H1 (cell line): ENCODE measurements around the gene GLB1L2. TPM values are rescaled to one million over a fixed set of nuclear protein-coding genes. Genes with fewer than 3 reads are reported as not detected.

ENCODE experiments used
- CTCF ChIA-PET: fragments of 300-600 bp; sonication (Branson Sonifier 250); formaldehyde crosslinking; loops from one replicate; lab custom pipeline; 2021; ENCODE audit not compliant: partially characterized antibody; lab: Charles Lee
- POLR2A ChIA-PET: fragments of 300-600 bp; sonication (Branson Sonifier 250); formaldehyde crosslinking; loops from one replicate; lab custom pipeline; 2021; ENCODE audit warnings: inconsistent platforms; ENCODE audit not compliant: partially characterized antibody; lab: Charles Lee
- DNase-seq, 2 experiments: peaks; one replicate each; pipeline versions ENCODE4 v3.0.0 to v3.0.0-alpha.2; 2010 to 2022; ENCODE audit warnings: low spot score in 2 of 2, low read depth in 1 of 2, mixed read lengths in 1 of 2
- FAIRE-seq: peaks from 2 replicates; lab custom pipeline; 2011; peaks lifted over from hg19 to GRCh38; lab: Jason Lieb, UNC
- H2AFZ ChIP-seq: 2 replicates; pipeline ENCODE4 v1.8.1; 2012; ENCODE audit warnings: low read length, inconsistent platforms
- H2AK5ac ChIP-seq: 2 replicates; pipeline ENCODE4 v1.6.1; 2013; ENCODE audit warnings: low read depth, low read length
- H2BK120ac ChIP-seq: replicated peaks from 2 replicates; pipeline ENCODE3; 2013; ENCODE audit warnings: low read depth, low read length, inconsistent platforms
- H2BK12ac ChIP-seq: 2 replicates; pipeline ENCODE4 v1.6.1; 2013; ENCODE audit warnings: low read depth, low read length
- H2BK15ac ChIP-seq: 2 replicates; pipeline ENCODE4 v1.6.1; 2013; ENCODE audit warnings: low read length
- H2BK20ac ChIP-seq: 2 replicates; pipeline ENCODE4 v1.6.1; 2013; ENCODE audit warnings: low read length
- H2BK5ac ChIP-seq: 2 replicates; pipeline ENCODE4 v1.6.1; 2013; ENCODE audit warnings: low read depth, low read length
- H3K14ac ChIP-seq: 2 replicates; pipeline ENCODE4 v1.6.1; 2013; ENCODE audit warnings: inconsistent platforms; ENCODE audit not compliant: insufficient read length
- H3K18ac ChIP-seq: 2 replicates; pipeline ENCODE4 v1.6.1; 2013; ENCODE audit warnings: low read length; ENCODE audit errors: extremely low read depth
- H3K23ac ChIP-seq: 2 replicates; pipeline ENCODE4 v1.6.1; 2013; ENCODE audit warnings: inconsistent platforms; ENCODE audit not compliant: insufficient read length
- H3K23me2 ChIP-seq: 2 replicates; pipeline ENCODE4 v1.6.1; 2013; ENCODE audit warnings: low read depth, low read length
- H3K27ac ChIP-seq: 2 replicates; pipeline ENCODE4 v1.6.1; 2011; ENCODE audit warnings: low read depth, low read length, inconsistent platforms
- H3K27me3 ChIP-seq, 4 experiments: replicated peaks in 1 of 4; 1 replicate in 1 of 4; 2 replicates in 3 of 4; pipeline versions ENCODE4 v1.6.1 to v1.8.1; 2011 to 2013; ENCODE audit warnings: low read length in 3 of 4, mild to moderate bottlenecking in 3 of 4, inconsistent platforms in 2 of 4, mixed read lengths in 2 of 4, moderate library complexity in 1 of 4; ENCODE audit not compliant: control insufficient read depth in 3 of 4, insufficient read depth in 3 of 4; ENCODE audit errors: extremely low read depth in 1 of 4
- H3K36me3 ChIP-seq, 4 experiments: 2 replicates each; pipeline versions ENCODE4 v1.6.1 to v1.8.1; 2011 to 2013; ENCODE audit warnings: mild to moderate bottlenecking in 4 of 4, low read length in 3 of 4, moderate library complexity in 2 of 4, control low read depth in 1 of 4, inconsistent platforms in 1 of 4; ENCODE audit not compliant: insufficient read depth in 4 of 4, control insufficient read depth in 2 of 4
- H3K4ac ChIP-seq: replicated peaks from 2 replicates; pipeline ENCODE3; 2013; ENCODE audit warnings: low read length, low read depth, mixed read lengths, inconsistent platforms; ENCODE audit not compliant: insufficient read length
- H3K4me1 ChIP-seq, 4 experiments: replicated peaks in 1 of 4; 1 replicate in 1 of 4; 2 replicates in 3 of 4; pipeline versions ENCODE4 v1.6.1 to v1.8.1; 2011 to 2013; ENCODE audit warnings: low read length in 3 of 4, inconsistent platforms in 2 of 4, mixed read lengths in 1 of 4; ENCODE audit not compliant: insufficient read depth in 4 of 4, control insufficient read depth in 3 of 4
- H3K4me2 ChIP-seq, 2 experiments: 2 replicates each; pipeline versions ENCODE4 v1.6.1 to v1.8.1; 2011 to 2013; ENCODE audit warnings: low read depth in 2 of 2, low read length in 2 of 2, control low read depth in 1 of 2, inconsistent platforms in 1 of 2, mild to moderate bottlenecking in 1 of 2; ENCODE audit not compliant: insufficient read depth in 1 of 2
- H3K4me3 ChIP-seq, 4 experiments: fragments of 200-600, 300-600 bp in 1 of 4; sonication (generic), shearing (Covaris generic), sonication (Bioruptor Twin) in 1 of 4; 2 replicates each; pipeline versions ENCODE4 v1.5.1 to v1.8.1; 2011 to 2016; ENCODE audit warnings: low read length in 4 of 4, low read depth in 3 of 4, control low read depth in 2 of 4, inconsistent platforms in 2 of 4, mild to moderate bottlenecking in 2 of 4, mixed read lengths in 1 of 4, moderate library complexity in 1 of 4; ENCODE audit not compliant: insufficient read depth in 2 of 4; ENCODE audit errors: extremely low read depth in 1 of 4
- H3K56ac ChIP-seq: replicated peaks from 2 replicates; pipeline ENCODE3; 2013; ENCODE audit warnings: low read depth, mild to moderate bottlenecking, mixed read lengths, low read length, inconsistent platforms; ENCODE audit not compliant: insufficient read length
- H3K79me1 ChIP-seq: 2 replicates; pipeline ENCODE4 v1.6.1; 2013; ENCODE audit warnings: low read depth, low read length, control low read depth
- H3K79me2 ChIP-seq, 2 experiments: 2 replicates each; pipeline versions ENCODE4 v1.6.1 to v1.8.1; 2012 to 2013; ENCODE audit warnings: low read length in 2 of 2, mild to moderate bottlenecking in 2 of 2, inconsistent platforms in 1 of 2; ENCODE audit not compliant: insufficient read depth in 2 of 2, control insufficient read depth in 1 of 2
- H3K9ac ChIP-seq, 4 experiments: replicated peaks in 1 of 4; 1 replicate in 1 of 4; 2 replicates in 3 of 4; pipeline versions ENCODE4 v1.6.1 to v1.8.1; 2011 to 2013; ENCODE audit warnings: low read depth in 3 of 4, low read length in 3 of 4, control low read depth in 2 of 4, mild to moderate bottlenecking in 2 of 4, moderate library complexity in 2 of 4, inconsistent platforms in 1 of 4; ENCODE audit errors: extremely low read depth in 1 of 4
- H3K9me3 ChIP-seq, 2 experiments: 2 replicates each; pipeline versions ENCODE4 v1.6.1 to v1.8.1; 2012 to 2013; ENCODE audit warnings: mild to moderate bottlenecking in 2 of 2, moderate library complexity in 2 of 2, control low read depth in 1 of 2, inconsistent platforms in 1 of 2, low read depth in 1 of 2, low read length in 1 of 2, mixed read lengths in 1 of 2; ENCODE audit not compliant: insufficient read depth in 2 of 2
- H4K20me1 ChIP-seq, 2 experiments: replicated peaks in 1 of 2; 2 replicates each; pipeline versions ENCODE3 to v1.8.1; 2011 to 2013; ENCODE audit warnings: inconsistent platforms in 2 of 2, low read length in 2 of 2, mild to moderate bottlenecking in 1 of 2; ENCODE audit not compliant: insufficient read depth in 2 of 2, control insufficient read depth in 1 of 2
- H4K5ac ChIP-seq: 2 replicates; pipeline ENCODE4 v1.6.1; 2013; ENCODE audit warnings: low read length, low read depth, mixed read lengths, inconsistent platforms; ENCODE audit not compliant: insufficient read length
- H4K8ac ChIP-seq: 2 replicates; pipeline ENCODE4 v1.8.0; 2013; ENCODE audit warnings: mild to moderate bottlenecking, moderate library complexity, low read length, inconsistent platforms; ENCODE audit not compliant: insufficient read depth; ENCODE audit errors: extremely low read depth
- H4K91ac ChIP-seq: replicated peaks from 2 replicates; pipeline ENCODE3; 2013; ENCODE audit warnings: low read length, mixed read lengths, inconsistent platforms; ENCODE audit not compliant: insufficient read length
- CHD2 ChIP-seq: IDR thresholded peaks from 2 replicates; pipeline ENCODE4 v1.6.1; 2012; ENCODE audit warnings: low read length, improper control_type of control experiment
- EZH2 ChIP-seq: fragments of 200-600 bp; sonication (generic); IDR thresholded peaks from 2 replicates; pipeline ENCODE4 v1.7.1; 2012; ENCODE audit warnings: low read depth, mild to moderate bottlenecking, moderate library complexity, low read length, inconsistent platforms; ENCODE audit not compliant: severe bottlenecking
- GTF2F1 ChIP-seq: IDR thresholded peaks from 2 replicates; pipeline ENCODE4 v1.6.1; 2012; ENCODE audit warnings: low read depth, low read length, improper control_type of control experiment, borderline replicate concordance
- HDAC6 ChIP-seq: IDR thresholded peaks from one replicate; pipeline ENCODE4 v1.7.1; 2012; ENCODE audit warnings: low read depth, mild to moderate bottlenecking, inconsistent platforms, low read length, moderate library complexity
- KDM1A ChIP-seq: fragments of 200-600, 300-600 bp; sonication (generic); IDR thresholded peaks from 2 replicates; pipeline ENCODE4 v1.7.1; 2016; ENCODE audit warnings: mild to moderate bottlenecking, low read length, borderline replicate concordance
- KDM4A ChIP-seq: IDR thresholded peaks from one replicate; pipeline ENCODE4 v1.7.1; 2012; ENCODE audit warnings: low read depth, mild to moderate bottlenecking, moderate library complexity, low read length, inconsistent platforms; ENCODE audit not compliant: severe bottlenecking
- NRF1 ChIP-seq: IDR thresholded peaks from 2 replicates; pipeline ENCODE4 v1.6.1; 2011; ENCODE audit warnings: mild to moderate bottlenecking, low read depth, low read length, improper control_type of control experiment
- RAD21 ChIP-seq, 2 experiments: IDR thresholded peaks in 1 of 2; conservative IDR thresholded peaks in 1 of 2; 2 replicates each; pipeline ENCODE4 v1.6.1; 2011; ENCODE audit warnings: low read depth in 2 of 2, low read length in 2 of 2, improper control_type of control experiment in 1 of 2, inconsistent platforms in 1 of 2, mild to moderate bottlenecking in 1 of 2, moderate library complexity in 1 of 2
- RFX5 ChIP-seq: IDR thresholded peaks from 2 replicates; pipeline ENCODE4 v1.6.1; 2011; ENCODE audit warnings: low read depth, low read length, improper control_type of control experiment, borderline replicate concordance
- SIRT6 ChIP-seq: IDR thresholded peaks from one replicate; pipeline ENCODE4 v1.7.1; 2012; ENCODE audit warnings: low read length, inconsistent platforms
- SP2 ChIP-seq: IDR thresholded peaks from 2 replicates; pipeline ENCODE4 v1.6.1; 2012; ENCODE audit warnings: mild to moderate bottlenecking, low read length, inconsistent platforms
- WGBS, 2 experiments: shearing (Covaris generic) in 1 of 2; methylation state at CpG; one replicate each; pipeline versions ENCODE4 v1.1.6 to v1.1.7; 2013 to 2015; ENCODE audit warnings: low lambda C conversion rate in 2 of 2, mixed read lengths in 2 of 2, inconsistent platforms in 1 of 2, low coverage in 1 of 2, missing lambda C conversion rate in 1 of 2; ENCODE audit not compliant: insufficient replicate concordance in 2 of 2, insufficient coverage in 1 of 2, insufficient read length in 1 of 2; ENCODE audit errors: extremely low coverage in 1 of 2, missing lambda C conversion rate in 1 of 2; 5-methylcytosine and 5-hydroxymethylcytosine counted together
- polyA plus RNA-seq, 7 experiments: library from polyadenylated mRNA; depleted of rRNA in 3 of 7; stranded (reverse) in 5 of 7; unstranded in 2 of 7; fragments of >200 nt in 5 of 7; fragments of 200-250 nt in 2 of 7; gene quantifications; 1 replicate in 5 of 7; 2 replicates in 1 of 7; 4 replicates in 1 of 7; pipeline versions ENCODE4 v1.2.1 to v1.2.3, GENCODE V29; 2011 to 2013; ENCODE audit warnings: missing spikeins in 2 of 7, mixed read lengths in 2 of 7
- total RNA-seq: library from RNA; stranded (reverse); fragmentation: NEBNext Ultra II Directional; extraction: Animal tissue kit (Norgen Biotek cat#: 25700); gene quantifications from 2 replicates; pipeline ENCODE4 v1.2.1, GENCODE V29; 2021

GLB1L2 gene
- total and polyA plus RNA-seq, 2 of the 8 experiments (the other 6 are each of a cell fraction or from before 2014, with no cell fraction given): 4.4 to 7.9 TPM

DNA sequence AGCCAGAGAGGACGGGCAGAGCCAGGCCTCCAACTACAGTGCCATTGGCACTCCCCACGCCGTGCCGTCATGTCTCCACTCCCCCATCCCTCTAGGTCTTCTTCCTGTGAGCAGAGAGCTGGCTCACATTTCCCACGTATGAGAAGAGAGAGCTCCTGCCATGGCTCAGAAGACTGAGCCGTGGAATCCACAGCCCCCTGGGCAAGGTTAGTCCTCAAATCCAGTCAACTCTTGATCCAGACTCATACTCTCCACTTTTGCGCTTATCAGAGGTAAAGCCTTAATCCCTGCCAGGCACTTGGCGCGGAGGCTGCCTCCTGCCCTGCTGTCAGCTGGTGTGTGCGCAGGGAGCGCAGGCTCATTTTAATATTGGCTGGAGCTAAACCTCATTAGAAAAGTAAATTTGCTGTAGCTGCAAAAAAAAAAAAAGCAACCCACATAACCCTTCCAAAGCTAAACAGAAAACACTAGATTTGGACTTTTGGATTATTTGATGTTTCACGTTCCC, 75.6 kb downstream of the GLB1L2 start:
- CTCF ChIA-PET: interaction anchor here (0.6 to 2.3 kb wide), 4 partner anchors 11 to 145 kb away, joined by 3 to 14 read pairs (median 4); no protein-coding TSS in a partner anchor
- Histone ChIP-seq H4K8ac (no peak overlapping the region), H2BK20ac (no peak overlapping the region), H3K27me3 (peaks cover 0 to 3% (median 1%) of the 10 kb centered on the region in 4 experiments; a peak in 2 of 7 replicates), H4K20me1 (peaks cover 18 to 20% of the 10 kb centered on the region in 2 experiments), H3K14ac (no peak overlapping the region), H3K18ac (no peak overlapping the region), H3K4me1 (peaks cover 4 to 16% (median 11%) of the 10 kb centered on the region in 4 experiments; a peak in 6 of 7 replicates), H2BK5ac (no peak overlapping the region), H3K4me2 (no peak overlapping the region), H3K23ac (no peak overlapping the region), H3K9me3 (no peaks in the 10 kb centered on the region), H4K91ac (no peak overlapping the region), H3K79me2 (peaks cover 5 to 52% of the 10 kb centered on the region in 2 experiments; a peak in 2 of 4 replicates), H2BK15ac (no peak overlapping the region), H2AK5ac (no peak overlapping the region), H3K9ac (no peak overlapping the region), H4K5ac (no peak overlapping the region), H3K27ac (no peak overlapping the region), H3K4me3 (no peak overlapping the region), H3K23me2 (peaks cover 6% of the 10 kb centered on the region; the same call in 1 of the 2 replicates), H3K4ac (no peak overlapping the region), H3K79me1 (peaks cover 18% of the 10 kb centered on the region), H3K56ac (no peak overlapping the region), H2AFZ (no peak overlapping the region), H2BK120ac (no peak overlapping the region), H3K36me3 (no peaks in the 10 kb centered on the region; a peak in 1 of 8 replicates), H2BK12ac (no peak overlapping the region)
- POLR2A ChIA-PET: interaction anchor here (1.0 kb wide), 1 partner anchor 18 kb away, joined by 3 read pairs; no protein-coding TSS in a partner anchor
- TF ChIP-seq CHD2 (no peak), SP2 (no peak), GTF2F1 (no peak), RAD21 (IDR thresholded peaks at IDR 0.05 in 1 of 2, conservative IDR thresholded peaks at IDR 0.05 in 1 of 2; ENCODE audit: low read depth in 2 of 2, low read length in 2 of 2) (no peak), NRF1 (no peak), HDAC6 (no peak), SIRT6 (no peak), KDM4A (no peak), EZH2 (no peak), KDM1A (no peak), RFX5 (no peak)
- 81% methylated on average over 12 of the region's 12 CpGs; no CpG with 5 or more reads in 1 of the 2 experiments for WGBS, 2 experiments
- FAIRE-seq (no peak), DNase-seq (no peak)
